HUES48 (cell line): ENCODE data around the gene EVI5.

Experiments
- H3K27ac ChIP-seq: one replicate; pipeline ENCODE4 v1.7.0; 2013; ENCODE audit warnings: low read depth, low read length, inconsistent platforms
- H3K27me3 ChIP-seq: 2 replicates; pipeline ENCODE4 v1.6.1; 2013; ENCODE audit warnings: mild to moderate bottlenecking, low read length; ENCODE audit not compliant: control insufficient read depth, insufficient read depth
- H3K36me3 ChIP-seq: 2 replicates; pipeline ENCODE4 v1.6.1; 2013; ENCODE audit warnings: low read length; ENCODE audit not compliant: control insufficient read depth, insufficient read depth
- H3K4me1 ChIP-seq: 2 replicates; pipeline ENCODE4 v1.6.1; 2013; ENCODE audit warnings: mild to moderate bottlenecking, low read length; ENCODE audit not compliant: control insufficient read depth, insufficient read depth
- H3K4me3 ChIP-seq: 2 replicates; pipeline ENCODE4 v1.5.1; 2013; ENCODE audit warnings: mild to moderate bottlenecking, low read depth, low read length
- H3K9ac ChIP-seq: 2 replicates; pipeline ENCODE4 v1.6.1; 2013; ENCODE audit warnings: mild to moderate bottlenecking, low read depth, low read length, moderate library complexity
- H3K9me3 ChIP-seq: 2 replicates; pipeline ENCODE4 v1.6.1; 2013; ENCODE audit warnings: low read length; ENCODE audit not compliant: control insufficient read depth, insufficient read depth

EVI5 gene

DNA sequence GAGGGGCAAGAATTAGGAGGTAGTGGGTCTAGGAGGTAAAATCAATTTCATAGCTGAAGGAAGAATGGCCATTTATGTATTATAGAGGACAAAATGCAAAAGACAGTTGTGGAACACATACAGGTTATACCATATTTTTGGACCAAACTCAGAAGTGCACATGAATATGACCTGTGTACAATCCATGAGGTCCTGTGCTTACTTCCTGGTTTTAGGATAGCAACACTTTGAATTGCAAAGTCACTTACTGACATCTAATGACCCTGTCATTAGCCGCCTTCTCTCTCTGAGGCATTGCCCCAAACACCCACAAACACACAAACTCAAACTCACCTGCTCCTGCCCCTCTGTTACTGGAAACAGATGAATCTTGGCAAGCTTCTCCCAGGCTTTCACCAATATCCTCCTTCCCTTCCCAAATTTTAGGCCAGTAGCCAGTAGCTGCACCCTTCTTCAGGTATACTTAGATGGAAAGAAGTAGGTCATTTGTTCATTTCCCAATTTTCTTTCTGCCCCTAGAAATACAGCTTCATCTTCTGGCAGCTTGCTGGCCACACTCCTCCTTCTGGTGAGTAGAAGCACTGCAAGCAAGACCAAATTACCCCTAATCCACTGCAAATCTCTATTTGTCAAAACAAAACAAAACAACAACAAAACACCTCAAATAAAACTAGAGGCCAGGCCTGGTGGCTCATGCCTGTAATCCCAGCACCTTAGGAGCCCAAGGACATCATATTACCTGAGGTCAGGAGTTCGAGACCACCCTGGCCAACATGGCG, 33.3 kb upstream of the EVI5 start:
- Histone ChIP-seq H3K4me3 (no peak overlapping the region), H3K36me3 (no peaks in the 10 kb centered on the region), H3K4me1 (no peaks in the 10 kb centered on the region), H3K27ac (no peak overlapping the region), H3K9ac (no peak overlapping the region), H3K9me3 (no peaks in the 10 kb centered on the region), H3K27me3 (no peaks in the 10 kb centered on the region)

- Histone ChIP-seq H3K4me3 (no peak overlapping the region), H3K27me3 (no peaks in the 10 kb centered on the region), H3K27ac (no peak overlapping the region), H3K4me1 (no peaks in the 10 kb centered on the region), H3K9me3 (no peaks in the 10 kb centered on the region), H3K9ac (no peak overlapping the region), H3K36me3 (no peaks in the 10 kb centered on the region)
These were observed 32.3 kb upstream of the EVI5 start for GRCh38 chr1:92817137-92817697.

- no peak overlapping the region for H3K27ac ChIP-seq
- no peak overlapping the region for H3K4me3 ChIP-seq
- H3K27me3 ChIP-seq: no peaks in the 10 kb centered on the region
These were observed 31.8 kb upstream of the EVI5 start for GRCh38 chr1:92816732-92817131.

GRCh38 chr1:92808381-92808780, 23.5 kb upstream of the EVI5 start:
- Histone ChIP-seq H3K27ac (no peak overlapping the region), H3K27me3 (no peaks in the 10 kb centered on the region)

More at GRCh38 chr1:92816732-92817131, 31.8 kb upstream of the EVI5 start:
- Histone ChIP-seq H3K9ac (no peak overlapping the region), H3K4me1 (no peaks in the 10 kb centered on the region), H3K9me3 (no peaks in the 10 kb centered on the region), H3K36me3 (no peaks in the 10 kb centered on the region)

GRCh38 chr1:92805216-92805615, 20.3 kb upstream of the EVI5 start:
- H3K4me3 ChIP-seq: no peak overlapping the region
- H3K9ac ChIP-seq: no peak overlapping the region
- no peak overlapping the region for H3K27ac ChIP-seq

More at GRCh38 chr1:92808381-92808780, 23.5 kb upstream of the EVI5 start:
- no peaks in the 10 kb centered on the region for H3K36me3 ChIP-seq
- no peak overlapping the region for H3K9ac ChIP-seq
- H3K4me1 ChIP-seq: no peaks in the 10 kb centered on the region
- H3K4me3 ChIP-seq: no peak overlapping the region
- H3K9me3 ChIP-seq: no peaks in the 10 kb centered on the region

DNA sequence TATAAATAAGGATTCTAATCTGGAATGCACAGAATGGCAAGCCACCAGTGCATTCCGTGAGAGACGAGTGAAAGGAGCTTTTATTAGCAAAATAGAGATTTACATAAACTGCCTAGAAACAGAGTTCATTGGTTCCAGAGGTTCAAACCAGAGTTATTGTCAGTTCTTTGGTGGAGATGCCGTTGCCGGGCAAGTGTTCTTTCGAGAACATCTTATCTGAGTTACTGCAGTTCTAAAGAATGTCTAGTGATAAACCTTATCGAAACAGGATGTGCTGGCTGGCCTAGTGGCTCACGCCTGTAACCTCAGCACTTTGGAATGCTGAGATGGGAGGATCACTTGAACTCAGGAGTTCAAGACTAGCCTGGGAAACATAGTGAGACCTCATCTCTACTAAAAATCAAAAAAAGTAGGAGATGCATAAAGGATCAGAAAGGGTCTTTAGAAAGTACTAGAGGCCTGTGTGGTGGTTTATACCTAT, 19.9 kb upstream of the EVI5 start:
- H3K9me3 ChIP-seq: no peaks in the 10 kb centered on the region
- H3K36me3 ChIP-seq: no peaks in the 10 kb centered on the region
- H3K9ac ChIP-seq: no peak overlapping the region
- H3K4me1 ChIP-seq: no peaks in the 10 kb centered on the region
- no peak overlapping the region for H3K4me3 ChIP-seq
- no peaks in the 10 kb centered on the region for H3K27me3 ChIP-seq
- no peak overlapping the region for H3K27ac ChIP-seq

More at GRCh38 chr1:92805216-92805615, 20.3 kb upstream of the EVI5 start:
- H3K36me3 ChIP-seq: no peaks in the 10 kb centered on the region
- no peaks in the 10 kb centered on the region for H3K27me3 ChIP-seq
- H3K4me1 ChIP-seq: no peaks in the 10 kb centered on the region
- H3K9me3 ChIP-seq: no peaks in the 10 kb centered on the region

- H3K4me1 ChIP-seq: no peaks in the 10 kb centered on the region
- no peak overlapping the region for H3K4me3 ChIP-seq
- H3K27me3 ChIP-seq: no peaks in the 10 kb centered on the region
- H3K27ac ChIP-seq: no peak overlapping the region
- no peak overlapping the region for H3K9ac ChIP-seq
- no peaks in the 10 kb centered on the region for H3K9me3 ChIP-seq
- H3K36me3 ChIP-seq: no peaks in the 10 kb centered on the region
These were observed 18.4 kb upstream of the EVI5 start for GRCh38 chr1:92803140-92803887.

DNA sequence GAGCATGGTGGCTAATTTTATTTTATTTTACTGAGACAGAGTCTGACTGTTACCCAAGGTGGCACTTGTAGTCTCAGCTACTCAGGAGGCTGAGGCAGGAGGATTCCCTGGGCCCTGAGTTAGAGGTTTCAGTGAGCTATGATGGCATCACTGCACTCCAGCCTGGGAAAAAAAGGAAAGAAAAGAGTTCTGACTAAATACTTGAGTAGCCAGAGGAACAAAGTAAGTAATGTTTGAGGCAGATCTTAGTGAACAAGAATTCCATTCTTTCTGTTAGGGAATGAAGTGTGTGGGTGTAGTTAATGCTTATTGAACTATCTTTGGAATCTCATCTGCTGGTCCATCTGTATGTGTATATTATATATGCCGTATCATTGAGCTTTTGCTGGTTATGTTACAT, 13.1 kb upstream of the EVI5 start:
- no peaks in the 10 kb centered on the region for H3K27me3 ChIP-seq
- no peaks in the 10 kb centered on the region for H3K36me3 ChIP-seq
- peaks cover 3% of the 10 kb centered on the region for H3K4me1 ChIP-seq
- H3K9ac ChIP-seq: no peak overlapping the region
- no peak overlapping the region for H3K27ac ChIP-seq
- no peak overlapping the region for H3K4me3 ChIP-seq
- H3K9me3 ChIP-seq: no peaks in the 10 kb centered on the region

GRCh38 chr1:92797297-92797696, 12.4 kb upstream of the EVI5 start:
- H3K4me1 ChIP-seq: peaks cover 10% of the 10 kb centered on the region
- no peak overlapping the region for H3K9ac ChIP-seq
- H3K27me3 ChIP-seq: no peaks in the 10 kb centered on the region
- no peaks in the 10 kb centered on the region for H3K9me3 ChIP-seq
- no peak overlapping the region for H3K4me3 ChIP-seq
- H3K36me3 ChIP-seq: no peaks in the 10 kb centered on the region
- no peak overlapping the region for H3K27ac ChIP-seq

DNA sequence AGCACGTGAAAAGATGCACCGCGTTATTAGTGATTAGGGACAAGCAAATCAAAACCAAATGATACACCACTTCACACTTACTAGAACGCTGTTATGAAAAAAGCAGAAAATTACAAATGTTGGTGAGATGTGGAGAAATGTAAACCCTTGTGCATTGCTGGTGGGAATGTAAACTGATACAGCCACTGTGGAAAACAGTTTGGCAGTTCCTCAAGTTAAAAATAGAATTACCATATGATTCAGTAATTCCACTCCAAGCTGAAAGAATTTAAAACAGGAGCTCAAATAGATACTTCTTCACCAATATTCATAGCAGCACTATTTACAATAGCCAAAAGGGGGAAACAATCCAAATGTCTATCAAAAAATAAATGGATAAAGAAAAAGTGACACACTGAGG, 10.3 kb upstream of the EVI5 start:
- no peaks in the 10 kb centered on the region for H3K9me3 ChIP-seq
- no peak overlapping the region for H3K9ac ChIP-seq
- peaks cover 20% of the 10 kb centered on the region for H3K4me1 ChIP-seq
- no peak overlapping the region for H3K27ac ChIP-seq
- H3K4me3 ChIP-seq: no peak overlapping the region
- H3K36me3 ChIP-seq: no peaks in the 10 kb centered on the region
- H3K27me3 ChIP-seq: no peaks in the 10 kb centered on the region

- H3K9me3 ChIP-seq: no peaks in the 10 kb centered on the region
- no peaks in the 10 kb centered on the region for H3K27me3 ChIP-seq
- H3K4me1 ChIP-seq: peaks cover 20% of the 10 kb centered on the region
- no peaks in the 10 kb centered on the region for H3K36me3 ChIP-seq
- H3K27ac ChIP-seq: peak overlapping the region; percentile 68
- H3K9ac ChIP-seq: peak overlapping the region; percentile 3; the same call in 1 of the 2 replicates
- peak overlapping the region; percentile 44 for H3K4me3 ChIP-seq
These were observed 7.5 kb upstream of the EVI5 start for GRCh38 chr1:92792340-92792782.
